H1 (cell line): Measurements from ENCODE around the gene UBE2H. TPM values are rescaled to one million over a fixed set of nuclear protein-coding genes. Genes with fewer than 3 reads are reported as not detected.

ENCODE experiments used
- CTCF ChIA-PET: fragments of 300-600 bp; sonication (Branson Sonifier 250); formaldehyde crosslinking; loops from one replicate; lab custom pipeline; 2021; ENCODE audit not compliant: partially characterized antibody; lab: Charles Lee
- POLR2A ChIA-PET: fragments of 300-600 bp; sonication (Branson Sonifier 250); formaldehyde crosslinking; loops from one replicate; lab custom pipeline; 2021; ENCODE audit warnings: inconsistent platforms; ENCODE audit not compliant: partially characterized antibody; lab: Charles Lee
- DNase-seq, 2 experiments: peaks; one replicate each; pipeline versions ENCODE4 v3.0.0 to v3.0.0-alpha.2; 2010 to 2022; ENCODE audit warnings: low spot score in 2 of 2, low read depth in 1 of 2, mixed read lengths in 1 of 2
- FAIRE-seq: peaks from 2 replicates; lab custom pipeline; 2011; peaks lifted over from hg19 to GRCh38; lab: Jason Lieb, UNC
- H2AFZ ChIP-seq: 2 replicates; pipeline ENCODE4 v1.8.1; 2012; ENCODE audit warnings: low read length, inconsistent platforms
- H2AK5ac ChIP-seq: 2 replicates; pipeline ENCODE4 v1.6.1; 2013; ENCODE audit warnings: low read depth, low read length
- H2BK120ac ChIP-seq: replicated peaks from 2 replicates; pipeline ENCODE3; 2013; ENCODE audit warnings: low read depth, low read length, inconsistent platforms
- H2BK12ac ChIP-seq: 2 replicates; pipeline ENCODE4 v1.6.1; 2013; ENCODE audit warnings: low read depth, low read length
- H2BK15ac ChIP-seq: 2 replicates; pipeline ENCODE4 v1.6.1; 2013; ENCODE audit warnings: low read length
- H2BK20ac ChIP-seq: 2 replicates; pipeline ENCODE4 v1.6.1; 2013; ENCODE audit warnings: low read length
- H2BK5ac ChIP-seq: 2 replicates; pipeline ENCODE4 v1.6.1; 2013; ENCODE audit warnings: low read depth, low read length
- H3K14ac ChIP-seq: 2 replicates; pipeline ENCODE4 v1.6.1; 2013; ENCODE audit warnings: inconsistent platforms; ENCODE audit not compliant: insufficient read length
- H3K18ac ChIP-seq: 2 replicates; pipeline ENCODE4 v1.6.1; 2013; ENCODE audit warnings: low read length; ENCODE audit errors: extremely low read depth
- H3K23ac ChIP-seq: 2 replicates; pipeline ENCODE4 v1.6.1; 2013; ENCODE audit warnings: inconsistent platforms; ENCODE audit not compliant: insufficient read length
- H3K23me2 ChIP-seq: 2 replicates; pipeline ENCODE4 v1.6.1; 2013; ENCODE audit warnings: low read depth, low read length
- H3K27ac ChIP-seq: 2 replicates; pipeline ENCODE4 v1.6.1; 2011; ENCODE audit warnings: low read depth, low read length, inconsistent platforms
- H3K27me3 ChIP-seq, 4 experiments: replicated peaks in 1 of 4; 1 replicate in 1 of 4; 2 replicates in 3 of 4; pipeline versions ENCODE4 v1.6.1 to v1.8.1; 2011 to 2013; ENCODE audit warnings: low read length in 3 of 4, mild to moderate bottlenecking in 3 of 4, inconsistent platforms in 2 of 4, mixed read lengths in 2 of 4, moderate library complexity in 1 of 4; ENCODE audit not compliant: control insufficient read depth in 3 of 4, insufficient read depth in 3 of 4; ENCODE audit errors: extremely low read depth in 1 of 4
- H3K36me3 ChIP-seq, 4 experiments: 2 replicates each; pipeline versions ENCODE4 v1.6.1 to v1.8.1; 2011 to 2013; ENCODE audit warnings: mild to moderate bottlenecking in 4 of 4, low read length in 3 of 4, moderate library complexity in 2 of 4, control low read depth in 1 of 4, inconsistent platforms in 1 of 4; ENCODE audit not compliant: insufficient read depth in 4 of 4, control insufficient read depth in 2 of 4
- H3K4ac ChIP-seq: replicated peaks from 2 replicates; pipeline ENCODE3; 2013; ENCODE audit warnings: low read length, low read depth, mixed read lengths, inconsistent platforms; ENCODE audit not compliant: insufficient read length
- H3K4me1 ChIP-seq, 4 experiments: replicated peaks in 1 of 4; 1 replicate in 1 of 4; 2 replicates in 3 of 4; pipeline versions ENCODE4 v1.6.1 to v1.8.1; 2011 to 2013; ENCODE audit warnings: low read length in 3 of 4, inconsistent platforms in 2 of 4, mixed read lengths in 1 of 4; ENCODE audit not compliant: insufficient read depth in 4 of 4, control insufficient read depth in 3 of 4
- H3K4me2 ChIP-seq, 2 experiments: 2 replicates each; pipeline versions ENCODE4 v1.6.1 to v1.8.1; 2011 to 2013; ENCODE audit warnings: low read depth in 2 of 2, low read length in 2 of 2, control low read depth in 1 of 2, inconsistent platforms in 1 of 2, mild to moderate bottlenecking in 1 of 2; ENCODE audit not compliant: insufficient read depth in 1 of 2
- H3K4me3 ChIP-seq, 4 experiments: fragments of 200-600, 300-600 bp in 1 of 4; sonication (generic), shearing (Covaris generic), sonication (Bioruptor Twin) in 1 of 4; 2 replicates each; pipeline versions ENCODE4 v1.5.1 to v1.8.1; 2011 to 2016; ENCODE audit warnings: low read length in 4 of 4, low read depth in 3 of 4, control low read depth in 2 of 4, inconsistent platforms in 2 of 4, mild to moderate bottlenecking in 2 of 4, mixed read lengths in 1 of 4, moderate library complexity in 1 of 4; ENCODE audit not compliant: insufficient read depth in 2 of 4; ENCODE audit errors: extremely low read depth in 1 of 4
- H3K56ac ChIP-seq: replicated peaks from 2 replicates; pipeline ENCODE3; 2013; ENCODE audit warnings: low read depth, mild to moderate bottlenecking, mixed read lengths, low read length, inconsistent platforms; ENCODE audit not compliant: insufficient read length
- H3K79me1 ChIP-seq: 2 replicates; pipeline ENCODE4 v1.6.1; 2013; ENCODE audit warnings: low read depth, low read length, control low read depth
- H3K79me2 ChIP-seq, 2 experiments: 2 replicates each; pipeline versions ENCODE4 v1.6.1 to v1.8.1; 2012 to 2013; ENCODE audit warnings: low read length in 2 of 2, mild to moderate bottlenecking in 2 of 2, inconsistent platforms in 1 of 2; ENCODE audit not compliant: insufficient read depth in 2 of 2, control insufficient read depth in 1 of 2
- H3K9ac ChIP-seq, 4 experiments: replicated peaks in 1 of 4; 1 replicate in 1 of 4; 2 replicates in 3 of 4; pipeline versions ENCODE4 v1.6.1 to v1.8.1; 2011 to 2013; ENCODE audit warnings: low read depth in 3 of 4, low read length in 3 of 4, control low read depth in 2 of 4, mild to moderate bottlenecking in 2 of 4, moderate library complexity in 2 of 4, inconsistent platforms in 1 of 4; ENCODE audit errors: extremely low read depth in 1 of 4
- H3K9me3 ChIP-seq, 2 experiments: 2 replicates each; pipeline versions ENCODE4 v1.6.1 to v1.8.1; 2012 to 2013; ENCODE audit warnings: mild to moderate bottlenecking in 2 of 2, moderate library complexity in 2 of 2, control low read depth in 1 of 2, inconsistent platforms in 1 of 2, low read depth in 1 of 2, low read length in 1 of 2, mixed read lengths in 1 of 2; ENCODE audit not compliant: insufficient read depth in 2 of 2
- H4K20me1 ChIP-seq, 2 experiments: replicated peaks in 1 of 2; 2 replicates each; pipeline versions ENCODE3 to v1.8.1; 2011 to 2013; ENCODE audit warnings: inconsistent platforms in 2 of 2, low read length in 2 of 2, mild to moderate bottlenecking in 1 of 2; ENCODE audit not compliant: insufficient read depth in 2 of 2, control insufficient read depth in 1 of 2
- H4K5ac ChIP-seq: 2 replicates; pipeline ENCODE4 v1.6.1; 2013; ENCODE audit warnings: low read length, low read depth, mixed read lengths, inconsistent platforms; ENCODE audit not compliant: insufficient read length
- H4K8ac ChIP-seq: 2 replicates; pipeline ENCODE4 v1.8.0; 2013; ENCODE audit warnings: mild to moderate bottlenecking, moderate library complexity, low read length, inconsistent platforms; ENCODE audit not compliant: insufficient read depth; ENCODE audit errors: extremely low read depth
- H4K91ac ChIP-seq: replicated peaks from 2 replicates; pipeline ENCODE3; 2013; ENCODE audit warnings: low read length, mixed read lengths, inconsistent platforms; ENCODE audit not compliant: insufficient read length
- FOSL1 ChIP-seq: IDR thresholded peaks from 2 replicates; pipeline ENCODE4 v1.6.1; 2011; ENCODE audit warnings: mild to moderate bottlenecking, low read depth, low read length, moderate library complexity; ENCODE audit not compliant: insufficient read depth
- HDAC2 ChIP-seq, 2 experiments: fragments of 300-600 bp in 1 of 2; sonication (generic) in 1 of 2; IDR thresholded peaks; 2 replicates each; pipeline ENCODE4 v1.6.1; 2011 to 2012; ENCODE audit warnings: low read depth in 2 of 2, low read length in 2 of 2, mild to moderate bottlenecking in 2 of 2, moderate library complexity in 2 of 2, borderline replicate concordance in 1 of 2, inconsistent platforms in 1 of 2
- HDAC6 ChIP-seq: IDR thresholded peaks from one replicate; pipeline ENCODE4 v1.7.1; 2012; ENCODE audit warnings: low read depth, mild to moderate bottlenecking, inconsistent platforms, low read length, moderate library complexity
- JUND ChIP-seq: IDR thresholded peaks from 2 replicates; pipeline ENCODE4 v1.6.1; 2011; ENCODE audit warnings: mild to moderate bottlenecking, improper control_type of control experiment, low read length
- NANOG ChIP-seq: IDR thresholded peaks from 2 replicates; pipeline ENCODE4 v1.6.1; 2011; ENCODE audit warnings: low read length, low read depth, mild to moderate bottlenecking, inconsistent platforms; ENCODE audit not compliant: insufficient read depth, poor library complexity, severe bottlenecking
- RXRA ChIP-seq: IDR thresholded peaks from 2 replicates; pipeline ENCODE4 v1.6.1; 2011; ENCODE audit warnings: low read depth, mild to moderate bottlenecking, low read length, moderate library complexity; ENCODE audit not compliant: insufficient read depth
- TAF7 ChIP-seq: optimal IDR thresholded peaks from 2 replicates; pipeline ENCODE3; 2011; ENCODE audit warnings: low read depth, mild to moderate bottlenecking, inconsistent platforms, low read length, moderate library complexity, borderline replicate concordance
- WGBS, 2 experiments: shearing (Covaris generic) in 1 of 2; methylation state at CpG; one replicate each; pipeline versions ENCODE4 v1.1.6 to v1.1.7; 2013 to 2015; ENCODE audit warnings: low lambda C conversion rate in 2 of 2, mixed read lengths in 2 of 2, inconsistent platforms in 1 of 2, low coverage in 1 of 2, missing lambda C conversion rate in 1 of 2; ENCODE audit not compliant: insufficient replicate concordance in 2 of 2, insufficient coverage in 1 of 2, insufficient read length in 1 of 2; ENCODE audit errors: extremely low coverage in 1 of 2, missing lambda C conversion rate in 1 of 2; 5-methylcytosine and 5-hydroxymethylcytosine counted together
- polyA plus RNA-seq, 7 experiments: library from polyadenylated mRNA; depleted of rRNA in 3 of 7; stranded (reverse) in 5 of 7; unstranded in 2 of 7; fragments of >200 nt in 5 of 7; fragments of 200-250 nt in 2 of 7; gene quantifications; 1 replicate in 5 of 7; 2 replicates in 1 of 7; 4 replicates in 1 of 7; pipeline versions ENCODE4 v1.2.1 to v1.2.3, GENCODE V29; 2011 to 2013; ENCODE audit warnings: missing spikeins in 2 of 7, mixed read lengths in 2 of 7
- total RNA-seq: library from RNA; stranded (reverse); fragmentation: NEBNext Ultra II Directional; extraction: Animal tissue kit (Norgen Biotek cat#: 25700); gene quantifications from 2 replicates; pipeline ENCODE4 v1.2.1, GENCODE V29; 2021

The UBE2H gene
- total and polyA plus RNA-seq, 2 of the 8 experiments (the other 6 are each of a cell fraction or from before 2014, with no cell fraction given): 30.6 to 62.2 TPM

DNA sequence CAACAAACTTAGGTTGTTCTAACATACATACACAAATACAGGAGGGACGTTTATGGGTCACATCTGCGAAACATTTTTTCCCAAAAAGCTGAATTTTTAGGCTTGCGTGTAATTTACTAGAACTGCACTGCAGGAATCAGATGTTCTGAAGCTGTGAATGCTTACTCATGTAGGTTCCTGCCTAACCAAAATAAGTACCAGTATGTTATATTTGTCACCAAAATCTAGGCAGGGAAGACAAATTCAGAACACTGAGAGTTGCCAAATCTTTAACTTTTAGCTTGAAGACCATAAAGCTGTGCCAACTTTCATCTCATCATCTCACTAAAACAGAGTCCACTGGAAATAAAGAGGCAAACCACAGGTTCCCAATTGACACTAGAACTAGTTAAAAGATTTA is 5.7 kb downstream of the UBE2H start:
- Histone ChIP-seq H3K4me3 (no peak overlapping the region), H4K20me1 (peaks cover 4 to 7% of the 10 kb centered on the region in 2 experiments), H3K4me2 (no peak overlapping the region; a peak in 1 of 4 replicates), H3K18ac (no peak overlapping the region), H3K14ac (no peak overlapping the region), H2AK5ac (no peak overlapping the region), H2BK5ac (no peak overlapping the region), H3K56ac (no peak overlapping the region), H2BK20ac (no peak overlapping the region), H3K9me3 (no peaks in the 10 kb centered on the region), H4K5ac (no peak overlapping the region), H4K91ac (no peak overlapping the region), H3K79me2 (peaks cover 34 to 94% of the 10 kb centered on the region in 2 experiments), H3K79me1 (peaks cover 7% of the 10 kb centered on the region), H3K23me2 (peaks cover 16% of the 10 kb centered on the region), H3K9ac (peak overlapping the region in 1 of 4 experiments; percentile 9; a peak in 2 of 7 replicates), H2BK15ac (no peak overlapping the region), H2AFZ (no peak overlapping the region), H3K27ac (no peak overlapping the region), H2BK12ac (no peak overlapping the region), H2BK120ac (no peak overlapping the region), H3K4ac (no peak overlapping the region), H3K4me1 (peaks cover 0 to 5% (median 0%) of the 10 kb centered on the region in 4 experiments; a peak in 3 of 7 replicates), H4K8ac (no peak overlapping the region), H3K23ac (no peak overlapping the region), H3K27me3 (no peaks in the 10 kb centered on the region), H3K36me3 (peaks cover 0 to 7% (median 0%) of the 10 kb centered on the region in 4 experiments; a peak in 1 of 8 replicates)
- CTCF ChIA-PET: no interaction called here
- POLR2A ChIA-PET: interaction anchor here (1.5 kb wide), 1 partner anchor 39 kb away, joined by 4 read pairs; no protein-coding TSS in a partner anchor
- no peak for DNase-seq
- 89% methylated on average over 3 of the region's 3 CpGs; no CpG with 5 or more reads in 1 of the 2 experiments for WGBS, 2 experiments
- TF ChIP-seq TAF7 (no peak), HDAC6 (no peak), RXRA (no peak), FOSL1 (no peak), HDAC2 (IDR thresholded peaks at IDR 0.05; ENCODE audit: borderline replicate concordance in 1 of 2, low read depth in 2 of 2, low read length in 2 of 2) (no peak), NANOG (no peak), JUND (no peak)
- no peak for FAIRE-seq
